ENCODE results near the gene CRHR2.

The CRHR2 gene

GRCh38 chr7:30706316-30706715, 24.1 kb upstream of the CRHR2 start:
- no peak for DNase-seq

DNA sequence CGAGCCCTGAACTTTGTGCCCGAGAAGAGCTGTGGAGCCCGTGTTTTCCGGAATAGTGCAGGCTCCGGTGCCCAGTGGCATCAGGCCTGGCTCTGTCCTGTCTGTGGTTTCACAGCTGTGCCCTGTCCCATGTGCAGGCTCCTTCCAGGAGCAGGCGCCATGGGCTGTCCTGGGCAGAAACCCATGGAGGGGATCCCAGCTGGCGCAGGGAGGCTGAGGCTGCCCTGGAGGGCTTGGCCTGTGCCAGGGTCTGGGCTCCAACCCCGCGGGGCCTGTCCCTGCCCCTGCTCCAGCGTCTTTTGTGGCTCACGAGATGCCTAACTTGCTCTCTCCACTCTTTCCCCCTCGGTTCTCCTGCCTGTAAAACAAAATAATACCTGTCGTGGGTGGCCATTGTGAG, 23.3 kb upstream of the CRHR2 start:
- no peak for DNase-seq

GRCh38 chr7:30705008-30705407, 22.8 kb upstream of the CRHR2 start:
- no peak for DNase-seq

DNA sequence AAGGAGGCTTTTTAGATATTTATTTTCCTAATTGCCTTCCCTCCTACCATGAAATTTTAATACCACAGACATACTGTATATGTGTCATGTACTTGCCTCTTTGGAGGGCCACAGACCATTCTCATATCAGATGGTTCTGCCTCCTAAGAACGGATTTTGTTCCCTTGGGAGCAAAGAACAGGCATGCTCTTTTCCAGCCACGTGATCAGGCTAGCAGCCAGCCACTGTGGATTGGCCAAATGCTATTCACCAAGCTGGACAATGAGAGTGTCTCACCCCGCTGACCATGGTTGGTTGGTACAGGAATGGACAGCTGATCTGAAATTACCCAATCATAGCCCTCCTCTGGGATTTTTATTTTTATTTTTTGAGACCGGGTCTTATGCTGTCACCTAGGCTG, 21.5 kb upstream of the CRHR2 start:
- no peak for DNase-seq

DNA sequence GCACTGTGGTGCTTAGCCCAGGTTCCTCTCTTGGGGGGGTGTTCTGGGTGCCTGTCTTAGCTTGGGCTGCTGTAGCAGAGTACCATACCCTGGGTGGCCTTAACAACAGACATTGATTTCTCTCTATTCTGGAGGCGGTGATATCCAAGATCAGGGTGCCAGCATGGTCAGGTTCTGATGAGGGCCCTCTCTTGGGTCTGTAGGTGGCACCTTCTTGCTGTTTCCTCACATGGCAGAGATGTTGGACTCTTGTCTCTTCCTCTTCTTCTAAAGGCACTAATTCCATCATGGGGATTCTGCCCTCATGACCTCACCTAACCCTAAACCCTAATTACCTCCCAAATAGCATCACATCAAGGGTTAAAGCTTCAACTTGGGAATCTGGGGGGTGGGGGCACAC, 19.9 kb upstream of the CRHR2 start:
- no peak for DNase-seq

GRCh38 chr7:30700941-30701340, 18.7 kb upstream of the CRHR2 start:
- DNase-seq: no peak

DNA sequence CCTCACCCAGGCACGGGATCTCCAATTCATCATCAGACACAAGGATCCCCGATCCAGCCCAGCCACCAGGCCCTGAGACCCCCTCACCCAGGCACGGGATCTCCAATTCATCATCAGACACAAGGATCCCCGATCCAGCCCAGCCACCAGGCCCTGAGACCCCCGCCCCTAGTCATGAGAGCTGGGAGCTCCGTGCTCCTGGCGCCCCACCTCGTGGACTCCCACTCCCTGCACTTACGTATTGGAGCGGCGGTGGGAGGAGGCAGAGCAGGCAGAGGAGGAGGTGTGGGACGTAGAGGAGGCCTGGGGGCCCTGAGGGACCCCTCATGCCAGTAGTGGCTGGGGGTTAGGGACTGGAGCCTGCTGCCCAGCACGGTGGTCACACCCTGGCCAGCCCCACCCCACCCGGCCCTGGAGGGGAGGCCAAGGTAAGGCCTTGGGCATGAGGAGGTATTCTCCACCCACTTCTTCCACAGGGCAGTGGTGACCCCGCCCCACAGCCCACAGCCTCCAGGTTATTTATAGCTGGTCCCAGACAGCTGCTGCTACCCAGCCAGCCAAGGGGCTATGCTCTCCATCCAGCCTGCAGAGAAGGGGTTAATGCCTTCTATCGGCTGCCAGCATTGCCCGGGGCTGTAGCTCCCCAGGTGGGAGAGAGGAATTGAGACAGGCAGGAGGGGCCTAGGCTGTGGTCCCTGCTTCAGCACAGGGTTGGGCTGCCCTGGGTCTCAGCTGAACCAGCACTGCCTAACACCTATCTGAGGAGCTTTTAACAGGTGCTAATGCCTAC, 17.6 kb upstream of the CRHR2 start:
- no peak for DNase-seq

- DNase-seq: no peak
Observed at GRCh38 chr7:30698481-30698880, 16.2 kb upstream of the CRHR2 start.

DNA sequence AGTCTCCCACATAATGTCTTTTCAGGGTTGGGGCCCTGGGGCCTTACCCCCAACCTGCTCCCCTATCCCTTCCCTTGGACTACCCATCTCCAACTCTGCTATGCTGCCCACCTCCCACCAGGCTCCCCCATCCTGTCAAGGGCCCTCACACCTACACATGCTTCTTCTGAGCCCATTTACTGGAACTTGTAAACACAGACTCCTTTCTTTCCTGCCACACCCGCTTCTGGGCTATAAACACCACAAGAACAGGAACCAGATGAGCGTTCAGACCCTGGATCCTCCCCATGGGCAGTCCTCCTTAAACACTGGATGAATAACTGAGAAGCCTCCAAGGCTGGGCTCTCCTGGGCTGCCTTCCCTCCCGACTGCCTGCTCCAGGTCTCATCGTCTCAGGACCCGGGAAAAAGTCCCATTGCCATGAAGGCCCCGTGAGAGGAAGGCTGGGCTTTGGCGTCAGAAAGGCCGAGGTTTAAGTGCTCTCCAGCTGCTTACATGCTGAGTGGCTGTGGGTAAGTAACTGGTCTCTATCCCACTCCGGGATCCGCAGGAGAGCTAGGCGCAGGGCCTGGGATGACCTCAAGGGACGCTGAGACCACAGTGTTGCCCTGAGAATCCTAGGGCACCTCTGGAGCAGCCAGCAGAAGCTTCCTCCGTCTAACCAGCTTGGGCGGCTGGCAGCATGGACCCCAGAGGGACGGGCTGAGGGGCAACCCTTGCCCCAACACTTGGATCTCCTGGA, 15.6 kb upstream of the CRHR2 start:
- DNase-seq: no peak

DNA sequence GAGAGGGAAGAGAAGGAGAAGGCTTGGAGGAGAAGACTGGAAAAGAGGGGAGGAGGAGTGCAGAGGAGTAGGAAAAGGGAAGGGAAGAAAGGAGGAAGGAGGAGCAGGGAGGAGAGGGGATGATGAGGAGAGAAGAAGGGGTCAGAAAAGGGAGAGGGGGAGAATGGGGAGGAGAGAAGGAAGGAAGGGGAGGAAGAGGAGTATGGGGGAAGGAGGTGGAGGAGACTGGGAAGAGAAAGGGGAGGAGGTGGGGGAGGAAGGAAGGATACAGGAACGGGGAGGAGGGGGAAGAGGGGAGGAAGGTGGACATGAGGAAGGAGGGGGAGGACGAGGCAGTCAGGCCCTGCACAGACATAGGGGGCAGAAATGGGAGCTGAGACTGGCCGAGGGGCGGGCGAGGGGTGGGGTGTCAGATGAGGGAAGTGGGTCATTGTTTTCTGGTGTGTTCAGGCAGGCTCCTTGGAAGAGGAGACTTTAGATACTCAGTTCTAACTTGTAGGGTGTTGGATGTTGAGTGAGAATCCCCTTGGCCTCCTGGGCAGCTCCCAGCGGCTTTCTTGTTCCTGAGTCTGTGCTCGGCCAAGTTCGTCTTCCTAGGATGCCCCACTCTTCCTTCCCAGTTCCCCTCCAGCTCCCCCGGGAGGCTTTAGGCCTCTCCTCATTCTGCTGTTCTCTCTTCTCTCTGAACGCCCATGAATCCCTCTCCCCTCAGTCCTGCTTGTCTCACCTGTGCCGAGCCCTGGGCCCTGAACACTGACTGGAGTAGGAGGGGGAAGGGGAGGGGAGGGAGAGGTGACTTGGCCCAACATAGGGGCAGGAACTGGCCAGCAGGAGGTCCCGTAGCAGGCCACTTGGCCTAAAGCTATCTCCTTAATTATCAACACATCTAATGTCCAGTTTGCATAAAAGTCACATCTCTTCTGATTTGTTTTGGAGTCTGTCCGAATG, 12.8 kb upstream of the CRHR2 start:
- DNase-seq: no peak

DNA sequence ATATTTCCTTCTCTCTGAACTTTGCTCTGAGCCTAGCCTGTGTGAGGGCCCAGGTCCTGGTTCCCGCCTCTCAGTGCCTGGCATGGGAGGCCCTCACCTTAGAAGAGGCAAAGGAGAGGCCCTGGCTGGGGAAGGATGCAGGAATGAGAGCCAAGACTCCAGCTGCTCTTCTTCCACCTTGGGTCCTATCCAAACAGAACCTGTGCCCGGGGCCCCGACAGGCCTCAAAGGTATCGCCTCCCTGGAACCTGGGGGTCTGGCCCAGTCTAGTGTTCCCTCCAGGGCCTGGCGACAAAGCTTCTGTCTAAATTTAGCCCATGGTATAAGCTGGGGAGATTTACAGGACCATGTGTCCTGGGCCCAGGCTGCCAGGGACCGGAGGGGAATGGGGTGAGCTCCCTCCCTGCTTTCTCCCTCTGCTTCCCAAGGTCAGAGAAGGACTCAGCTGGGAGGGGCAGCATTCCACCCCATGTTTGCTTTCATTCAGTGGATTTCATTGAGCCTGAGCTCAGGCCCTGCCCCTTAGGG, 12.0 kb upstream of the CRHR2 start:
- no peak for DNase-seq

GRCh38 chr7:30692882-30693281, 10.6 kb upstream of the CRHR2 start:
- no peak for DNase-seq

- no peak for DNase-seq
Observed at GRCh38 chr7:30692438-30692837, 10.2 kb upstream of the CRHR2 start.

DNA sequence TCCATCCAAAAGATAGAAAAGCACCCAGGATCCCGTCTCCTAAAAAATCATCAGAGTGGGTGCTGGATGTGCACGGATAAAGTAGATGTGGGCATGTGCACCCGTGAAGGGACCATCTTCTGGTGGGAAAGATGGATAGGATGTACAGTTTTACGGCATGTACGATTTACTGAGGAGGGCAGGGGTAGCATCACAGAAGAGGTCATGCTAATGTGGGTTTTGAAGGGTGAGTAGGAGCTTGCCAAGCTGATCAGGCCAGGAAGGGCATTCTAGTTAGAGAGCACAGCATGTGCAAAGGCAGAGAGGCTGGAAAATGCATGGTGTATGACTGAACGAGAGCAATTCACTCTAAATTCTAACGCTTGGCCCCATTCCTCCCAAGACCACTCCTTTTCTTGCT, 7.8 kb upstream of the CRHR2 start:
- DNase-seq: no peak

DNA sequence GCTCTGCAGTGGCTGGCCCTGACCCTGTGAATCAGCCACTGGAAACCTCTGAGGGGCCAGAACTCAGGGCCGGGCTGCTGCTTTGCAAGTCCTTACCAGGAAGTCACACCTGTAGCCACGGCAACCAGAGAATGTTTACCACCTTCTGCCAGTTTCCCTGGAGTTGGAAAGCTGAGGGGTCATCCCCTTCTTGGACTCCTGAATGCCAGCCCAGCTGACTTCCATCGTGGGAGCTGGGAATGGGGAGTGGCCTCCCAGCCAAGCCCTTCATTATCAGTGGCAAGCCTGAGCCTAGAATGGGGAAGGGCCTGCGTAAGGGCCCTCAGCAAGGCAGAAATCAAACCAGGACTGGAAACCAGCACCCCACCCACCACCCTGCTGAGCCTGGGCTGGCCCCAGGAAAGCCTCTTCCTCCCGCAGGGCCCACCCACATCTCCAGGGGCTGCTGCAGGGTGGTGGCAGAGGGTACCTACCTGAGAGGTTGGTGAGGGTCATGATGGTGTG, 6.5 kb upstream of the CRHR2 start:
- no peak for DNase-seq

- no peak for DNase-seq
Observed at GRCh38 chr7:30687604-30688003, 5.3 kb upstream of the CRHR2 start.

- DNase-seq: no peak
Observed at GRCh38 chr7:30684351-30684750, 2.1 kb upstream of the CRHR2 start.

GRCh38 chr7:30683816-30684215, 1.6 kb upstream of the CRHR2 start:
- DNase-seq: no peak

DNA sequence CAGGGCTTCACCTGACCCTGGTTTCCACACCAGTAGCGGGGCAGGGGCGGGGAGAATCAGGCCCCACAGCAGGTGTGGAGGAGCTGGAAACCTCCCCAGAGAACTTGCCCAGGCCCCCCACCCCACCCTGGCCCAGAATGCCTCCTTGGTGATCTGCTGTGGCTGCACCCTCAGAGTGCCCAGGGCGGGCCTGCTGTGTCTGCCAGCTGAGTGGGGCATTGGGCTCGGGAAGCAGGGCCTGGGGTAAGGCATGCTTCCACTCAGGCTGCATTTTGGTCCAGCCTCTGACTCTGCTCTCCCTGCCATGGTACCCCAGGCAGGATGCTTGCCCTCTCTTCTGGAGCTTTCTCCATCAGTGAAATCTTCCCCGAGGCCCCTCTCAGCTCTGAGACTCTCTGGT, 1.1 kb upstream of the CRHR2 start:
- DNase-seq: no peak

GRCh38 chr7:30681815-30682211, 443 bp downstream of the CRHR2 start:
- no peak for DNase-seq

- no peak for DNase-seq
Observed at GRCh38 chr7:30681331-30681797, 892 bp downstream of the CRHR2 start.

DNA sequence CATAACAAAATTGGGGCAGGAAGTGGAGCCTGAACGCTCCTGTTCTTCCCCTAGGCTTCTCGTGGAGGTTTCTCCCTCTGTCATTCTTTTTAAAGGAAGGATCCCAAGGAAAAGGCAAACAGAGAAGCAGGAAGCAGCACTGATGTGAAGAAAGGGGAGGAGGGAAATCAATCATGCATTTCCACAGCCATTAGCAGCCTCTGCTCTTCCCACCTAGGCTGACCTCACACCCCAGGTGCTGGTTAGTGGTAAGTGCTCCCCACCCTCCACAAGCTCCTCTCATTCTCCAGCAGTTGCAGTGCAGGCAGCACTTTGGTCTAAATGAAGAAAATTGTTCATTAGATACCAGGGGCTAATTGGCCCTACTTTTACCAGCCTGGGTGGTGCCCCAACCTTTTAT, 2.6 kb downstream of the CRHR2 start:
- DNase-seq: no peak

DNA sequence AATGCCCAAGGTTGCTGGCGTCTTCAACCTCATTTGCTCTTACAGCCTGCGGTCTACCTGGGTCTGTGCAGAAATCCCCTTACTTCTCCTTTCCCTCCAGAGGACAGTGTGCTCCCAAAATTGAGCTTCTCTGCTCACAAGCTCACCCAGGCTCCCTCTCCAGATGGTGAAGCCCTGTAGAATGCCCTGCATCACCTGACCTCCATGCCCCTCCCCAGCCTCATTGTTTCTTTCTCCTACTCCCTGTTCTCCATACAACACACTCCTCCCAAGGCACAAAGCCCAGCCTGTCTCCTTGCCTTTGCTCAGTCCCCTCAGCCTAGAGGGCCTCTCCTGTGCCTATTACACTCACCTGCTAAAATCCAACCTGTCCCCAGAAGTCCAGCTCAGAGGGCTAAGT, 3.5 kb downstream of the CRHR2 start:
- no peak for DNase-seq

All from stimulated activated naive CD4-positive, alpha-beta T cell treated with Interleukin-2 at 50 U/mL for 16 hours (primary cell).